Measurements from ENCODE around the gene LPO. TPM values are rescaled to one million over a fixed set of nuclear protein-coding genes. Genes with fewer than 3 reads are reported as not detected.

The LPO gene
- total RNA-seq, 2 donors from 2014 or later: not detected

DNA sequence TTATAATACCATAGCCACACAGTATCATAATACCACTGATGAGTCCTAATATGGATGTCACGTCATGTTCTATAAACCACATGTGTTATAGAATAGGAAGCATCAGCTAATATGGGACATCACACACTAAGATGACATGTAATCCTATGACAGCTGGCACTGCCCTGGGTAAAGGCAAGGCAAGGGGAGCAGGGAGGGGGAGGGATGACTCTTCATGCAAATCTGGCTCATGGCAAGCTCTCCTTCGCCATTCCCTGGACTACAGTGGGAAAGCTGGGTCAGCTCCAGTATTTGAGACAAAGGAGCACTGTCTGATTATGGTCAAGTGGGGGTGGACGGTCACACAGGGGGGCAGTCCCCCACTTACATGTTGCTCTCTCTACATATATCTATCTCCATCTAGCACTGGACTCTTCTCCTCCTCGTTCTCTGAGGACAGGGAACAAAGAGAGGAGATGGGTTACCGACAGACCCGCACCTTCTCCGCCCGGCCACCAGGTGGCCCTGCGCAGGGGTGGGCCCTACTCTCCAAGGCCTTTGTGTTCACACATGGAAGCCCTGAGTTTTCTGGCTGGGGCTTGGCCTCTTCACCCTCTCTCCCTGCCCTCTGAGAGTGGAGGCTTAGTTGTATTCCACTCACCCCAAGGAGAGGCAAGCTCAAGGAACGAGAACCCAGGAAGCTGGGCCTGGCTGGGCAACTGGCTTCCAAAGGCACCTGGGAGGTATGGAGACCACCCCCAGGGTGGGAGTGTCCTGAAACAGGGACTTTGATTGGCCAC, 65.8 kb downstream of the LPO start:
- Histone ChIP-seq H3K27me3 (no peaks in the 10 kb centered on the region), H3K36me3 (replicated peaks in 1 of 2; ENCODE audit: insufficient read depth in 1 of 2, low read depth in 2 of 2) (no peaks in the 10 kb centered on the region), H3K27ac (no peak overlapping the region), H3K4me3 (no peak overlapping the region), H3K9me3 (no peaks in the 10 kb centered on the region), H3K4me1 (no peaks in the 10 kb centered on the region)
- intact Hi-C loops (cut with DNase I): no loop called here
- DNase-seq: peak; percentile 36 to 54 (median 51)
- 24 to 40% methylated on average over 9 to 10 of the region's 10 CpGs for whole genome bisulfite sequencing, 2 donors
- TF ChIP-seq CTCF (IDR thresholded peaks at IDR 0.05): peak; percentile 48 to 70 (median 67)
- no peak for TF ChIP-seq POLR2A (IDR thresholded peaks at IDR 0.05)
- peak; percentile 81 for ATAC-seq

GRCh38 chr17:58304750-58305486, 66.5 kb downstream of the LPO start:
- ATAC-seq: no peak
- no peak for DNase-seq
- 81 to 85% methylated on average over 11 to 13 of the region's 14 CpGs for WGBS, 2 donors

GRCh38 chr17:58305626-58306025, 67.2 kb downstream of the LPO start:
- Histone ChIP-seq H3K4me3 (no peak overlapping the region), H3K9me3 (no peaks in the 10 kb centered on the region), H3K4me1 (no peaks in the 10 kb centered on the region), H3K36me3 (replicated peaks in 1 of 2; ENCODE audit: insufficient read depth in 1 of 2, low read depth in 2 of 2) (no peaks in the 10 kb centered on the region), H3K27ac (no peak overlapping the region), H3K27me3 (no peaks in the 10 kb centered on the region)
- ATAC-seq: no peak
- 50 to 78% methylated on average over 2 to 8 of the region's 8 CpGs for WGBS, 2 donors
- DNase-seq: no peak
- TF ChIP-seq CTCF (IDR thresholded peaks at IDR 0.05) (no peak), POLR2A (IDR thresholded peaks at IDR 0.05) (no peak)
- intact Hi-C loops (cut with DNase I): no loop called here

More at GRCh38 chr17:58304750-58305486, 66.5 kb downstream of the LPO start:
- no peaks in the 10 kb centered on the region for H3K36me3 ChIP-seq (replicated peaks in 1 of 2; ENCODE audit: insufficient read depth in 1 of 2, low read depth in 2 of 2)
- intact Hi-C loops (cut with DNase I): no loop called here
- no peaks in the 10 kb centered on the region for H3K4me1 ChIP-seq
- H3K4me3 ChIP-seq: no peak overlapping the region
- TF ChIP-seq POLR2A (IDR thresholded peaks at IDR 0.05): no peak
- no peak for TF ChIP-seq CTCF (IDR thresholded peaks at IDR 0.05)
- no peaks in the 10 kb centered on the region for H3K9me3 ChIP-seq
- no peaks in the 10 kb centered on the region for H3K27me3 ChIP-seq
- no peak overlapping the region for H3K27ac ChIP-seq

GRCh38 chr17:58306131-58306951, 68.0 kb downstream of the LPO start:
- DNase-seq: no peak

More at GRCh38 chr17:58306131-58306951, 68.0 kb downstream of the LPO start:
- intact Hi-C loops (cut with DNase I): no loop called here
- H3K27ac ChIP-seq: no peak overlapping the region
- no peaks in the 10 kb centered on the region for H3K9me3 ChIP-seq
- no peak for ATAC-seq
- 83 to 85% methylated on average over 13 to 19 of the region's 19 CpGs for WGBS, 2 donors
- no peak for TF ChIP-seq POLR2A (IDR thresholded peaks at IDR 0.05)
- TF ChIP-seq CTCF (IDR thresholded peaks at IDR 0.05): no peak
- H3K36me3 ChIP-seq (replicated peaks in 1 of 2; ENCODE audit: insufficient read depth in 1 of 2, low read depth in 2 of 2): no peaks in the 10 kb centered on the region
- H3K4me3 ChIP-seq: no peak overlapping the region
- no peaks in the 10 kb centered on the region for H3K27me3 ChIP-seq
- no peaks in the 10 kb centered on the region for H3K4me1 ChIP-seq

All from body of pancreas (tissue), 4 donors.